ENCODE measurements around the gene ZNF692. TPM values are rescaled to one million over a fixed set of nuclear protein-coding genes. Genes with fewer than 3 reads are reported as not detected.

The ZNF692 gene
- total RNA-seq, 4 donors from 2014 or later = 21.2 to 43.5 (median 29.2) TPM

- Histone ChIP-seq H3K4me1 (no peaks in the 10 kb centered on the region), H3K27me3 (no peaks in the 10 kb centered on the region), H3K9me3 (no peaks in the 10 kb centered on the region), H3K4me3 (no peak overlapping the region), H3K36me3 (no peaks in the 10 kb centered on the region), H3K27ac (no peak overlapping the region)
- no peak for DNase-seq
- intact Hi-C loops (cut with DNase I; ENCODE audit: low total_unique reads) = no loop called here
- TF ChIP-seq POLR2A (IDR thresholded peaks at IDR 0.05) = no peak
- no peak for TF ChIP-seq CTCF (IDR thresholded peaks at IDR 0.05)
Measured at GRCh38 chr1:248851390-248851789, 7.5 kb downstream of the ZNF692 start.

GRCh38 chr1:248850536-248851251 is 8.2 kb downstream of the ZNF692 start:
- Histone ChIP-seq H3K4me1 (no peaks in the 10 kb centered on the region), H3K27me3 (no peaks in the 10 kb centered on the region), H3K9me3 (no peaks in the 10 kb centered on the region), H3K36me3 (no peaks in the 10 kb centered on the region), H3K27ac (no peak overlapping the region), H3K4me3 (no peak overlapping the region)
- no peak for DNase-seq
- intact Hi-C loops (cut with DNase I; ENCODE audit: low total_unique reads) = no loop called here
- TF ChIP-seq POLR2A (IDR thresholded peaks at IDR 0.05) (no peak), CTCF (IDR thresholded peaks at IDR 0.05) (no peak)

- Histone ChIP-seq H3K9me3 (no peaks in the 10 kb centered on the region), H3K36me3 (no peaks in the 10 kb centered on the region), H3K4me1 (no peaks in the 10 kb centered on the region), H3K27me3 (no peaks in the 10 kb centered on the region), H3K4me3 (no peak overlapping the region), H3K27ac (no peak overlapping the region)
- intact Hi-C loops (cut with DNase I; ENCODE audit: low total_unique reads) = no loop called here
- TF ChIP-seq POLR2A (IDR thresholded peaks at IDR 0.05) (no peak), CTCF (IDR thresholded peaks at IDR 0.05) (no peak)
- DNase-seq = no peak
Measured at GRCh38 chr1:248850124-248850523, 8.8 kb downstream of the ZNF692 start.

GRCh38 chr1:248849637-248850036 is 9.2 kb downstream of the ZNF692 start:
- Histone ChIP-seq H3K27ac (no peak overlapping the region), H3K4me1 (no peaks in the 10 kb centered on the region), H3K4me3 (no peak overlapping the region), H3K36me3 (no peaks in the 10 kb centered on the region), H3K9me3 (no peaks in the 10 kb centered on the region), H3K27me3 (no peaks in the 10 kb centered on the region)
- TF ChIP-seq POLR2A (IDR thresholded peaks at IDR 0.05) = no peak
- TF ChIP-seq CTCF (IDR thresholded peaks at IDR 0.05) = no peak
- DNase-seq = no peak
- intact Hi-C loops (cut with DNase I; ENCODE audit: low total_unique reads) = no loop called here

GRCh38 chr1:248849152-248849551 is 9.7 kb downstream of the ZNF692 start:
- no peaks in the 10 kb centered on the region for H3K36me3 ChIP-seq
- TF ChIP-seq CTCF (IDR thresholded peaks at IDR 0.05) = no peak
- TF ChIP-seq POLR2A (IDR thresholded peaks at IDR 0.05) = no peak

More at GRCh38 chr1:248849152-248849551, 9.7 kb downstream of the ZNF692 start:
- DNase-seq = no peak
- Histone ChIP-seq H3K27me3 (no peaks in the 10 kb centered on the region), H3K27ac (no peak overlapping the region), H3K4me1 (no peaks in the 10 kb centered on the region), H3K9me3 (no peaks in the 10 kb centered on the region), H3K4me3 (no peak overlapping the region)
- intact Hi-C loops (cut with DNase I; ENCODE audit: low total_unique reads) = no loop called here
